HepG2 (cell line): ENCODE measurements around the gene GLIS2. TPM values are rescaled to one million over a fixed set of nuclear protein-coding genes. Genes with fewer than 3 reads are reported as not detected.

ENCODE experiments used
- BHLHE40 ChIP-seq: IDR thresholded peaks from 2 replicates; pipeline ENCODE4 v1.6.1; 2011; ENCODE audit warnings: low read length, improper control_type of control experiment
- CHD4 ChIP-seq: fragments of 200-600 bp; sonication (generic); IDR thresholded peaks from 2 replicates; pipeline ENCODE4 v1.7.0; 2017; ENCODE audit warnings: mild to moderate bottlenecking, low read length, borderline replicate concordance
- ELF4 ChIP-seq: sonication (generic); formaldehyde crosslinking; IDR thresholded peaks from 2 replicates; pipeline ENCODE4 v1.5.0; 2020; ENCODE audit warnings: missing genetic modification reagents, mild to moderate bottlenecking, moderate library complexity, borderline replicate concordance
- ETV6 ChIP-seq: sonication (generic); formaldehyde crosslinking; conservative IDR thresholded peaks from 2 replicates; pipeline ENCODE4 v1.4.0; 2020; ENCODE audit warnings: missing genetic modification reagents
- FIP1L1 ChIP-seq: fragments of 200-400 bp; formaldehyde crosslinking; IDR thresholded peaks from 2 replicates; pipeline ENCODE4 v1.6.1; 2018; ENCODE audit warnings: low read depth, mild to moderate bottlenecking, low read length, moderate library complexity, borderline replicate concordance; ENCODE audit not compliant: insufficient read depth
- FOXK2 ChIP-seq: fragments of 450-650 bp; IDR thresholded peaks from 2 replicates; pipeline ENCODE4 v1.6.1; 2016
- GPBP1L1 ChIP-seq: sonication (generic); formaldehyde crosslinking; IDR thresholded peaks from 2 replicates; pipeline ENCODE4 v1.5.0; 2020; ENCODE audit warnings: mild to moderate bottlenecking, missing genetic modification reagents
- GTF3A ChIP-seq: sonication (generic); formaldehyde crosslinking; conservative IDR thresholded peaks from 2 replicates; pipeline ENCODE4 v1.4.0; 2020; ENCODE audit warnings: mild to moderate bottlenecking, missing genetic modification reagents
- IRF2 ChIP-seq: IDR thresholded peaks from 2 replicates; pipeline ENCODE4 v1.6.1; 2018; ENCODE audit warnings: missing genetic modification reagents, missing compliant biosample characterization
- KDM5B ChIP-seq: sonication (generic); formaldehyde crosslinking; IDR thresholded peaks from 2 replicates; pipeline ENCODE4 v1.4.0; 2020; ENCODE audit warnings: missing genetic modification reagents, mild to moderate bottlenecking, borderline replicate concordance
- MAF1 ChIP-seq: sonication (generic); formaldehyde crosslinking; IDR thresholded peaks from 2 replicates; pipeline ENCODE4 v1.5.0; 2020; ENCODE audit warnings: missing genetic modification reagents, borderline replicate concordance
- MIXL1 ChIP-seq: IDR thresholded peaks from 2 replicates; pipeline ENCODE4 v1.6.1; 2016
- MXD4 ChIP-seq: IDR thresholded peaks from 2 replicates; pipeline ENCODE4 v1.6.1; 2016; ENCODE audit warnings: mild to moderate bottlenecking, missing biosample characterization, missing genetic modification reagents
- NBN ChIP-seq: fragments of 450-650 bp; conservative IDR thresholded peaks from 2 replicates; pipeline ENCODE4 v1.6.1; 2017
- NPAS2 ChIP-seq: sonication (generic); formaldehyde crosslinking; IDR thresholded peaks from 2 replicates; pipeline ENCODE4 v1.8.0; 2022; ENCODE audit warnings: mild to moderate bottlenecking, missing genetic modification reagents, borderline replicate concordance
- NR2F1 ChIP-seq, 2 experiments: fragments of 450-650 bp in 1 of 2; formaldehyde crosslinking in 1 of 2; IDR thresholded peaks; 2 replicates each; pipeline versions ENCODE4 v1.5.0 to v1.6.1; 2016 to 2020; ENCODE audit warnings: mild to moderate bottlenecking in 1 of 2, missing compliant biosample characterization in 1 of 2, missing genetic modification reagents in 1 of 2, moderate library complexity in 1 of 2
- ONECUT2 ChIP-seq: sonication (generic); formaldehyde crosslinking; IDR thresholded peaks from 2 replicates; pipeline ENCODE4 v1.4.0; 2020; ENCODE audit warnings: missing genetic modification reagents
- POLR2AphosphoS5 ChIP-seq: IDR thresholded peaks from 2 replicates; pipeline ENCODE4 v1.6.1; 2012; ENCODE audit warnings: low read depth, low read length
- RNF2 ChIP-seq: fragments of 450-650 bp; conservative IDR thresholded peaks from 2 replicates; pipeline ENCODE4 v1.6.1; 2016; ENCODE audit warnings: low read depth
- SCMH1 ChIP-seq: sonication (generic); formaldehyde crosslinking; IDR thresholded peaks from 2 replicates; pipeline ENCODE4 v1.9.0; 2021; ENCODE audit warnings: missing genetic modification reagents, mild to moderate bottlenecking, borderline replicate concordance
- SIN3A ChIP-seq: IDR thresholded peaks from 2 replicates; pipeline ENCODE4 v1.6.1; 2011; ENCODE audit warnings: low read depth, mild to moderate bottlenecking, control low read depth, low read length, borderline replicate concordance
- SNAI1 ChIP-seq: sonication (generic); formaldehyde crosslinking; IDR thresholded peaks from 2 replicates; pipeline ENCODE4 v1.5.0; 2020; ENCODE audit warnings: mild to moderate bottlenecking, missing genetic modification reagents, borderline replicate concordance
- SRY ChIP-seq: sonication (generic); formaldehyde crosslinking; IDR thresholded peaks from 2 replicates; pipeline ENCODE4 v1.8.0; 2022; ENCODE audit warnings: mild to moderate bottlenecking, missing genetic modification reagents
- YEATS4 ChIP-seq: sonication (generic); formaldehyde crosslinking; IDR thresholded peaks from 2 replicates; pipeline ENCODE4 v1.4.0; 2020; ENCODE audit warnings: missing genetic modification reagents, borderline replicate concordance
- ZBTB20 ChIP-seq: sonication (generic); formaldehyde crosslinking; IDR thresholded peaks from 2 replicates; pipeline ENCODE4 v1.8.1; 2023; ENCODE audit warnings: missing genetic modification reagents, low read depth, mild to moderate bottlenecking, borderline replicate concordance
- ZC3H13 ChIP-seq: sonication (generic); formaldehyde crosslinking; IDR thresholded peaks from 2 replicates; pipeline ENCODE4 v1.8.1; 2023; ENCODE audit warnings: mild to moderate bottlenecking, missing genetic modification reagents, moderate library complexity
- ZKSCAN1 ChIP-seq: fragments of 150-350 bp; IDR thresholded peaks from 2 replicates; pipeline ENCODE4 v1.6.1; 2014; ENCODE audit warnings: low read length
- ZNF333 ChIP-seq: sonication (generic); formaldehyde crosslinking; IDR thresholded peaks from 2 replicates; pipeline ENCODE4 v1.4.0; 2020; ENCODE audit warnings: mild to moderate bottlenecking, missing genetic modification reagents, borderline replicate concordance
- ZNF441 ChIP-seq: sonication (generic); formaldehyde crosslinking; IDR thresholded peaks from 2 replicates; pipeline ENCODE4 v1.7.0; 2021; ENCODE audit warnings: missing genetic modification reagents, borderline replicate concordance
- ZNF572 ChIP-seq: sonication (generic); formaldehyde crosslinking; IDR thresholded peaks from 2 replicates; pipeline ENCODE4 v1.5.1; 2020; ENCODE audit warnings: mild to moderate bottlenecking, missing genetic modification reagents
- ZNF7 ChIP-seq: IDR thresholded peaks from 2 replicates; pipeline ENCODE4 v1.6.1; 2016; ENCODE audit warnings: missing biosample characterization, missing genetic modification reagents
- ZNF879 ChIP-seq: sonication (generic); formaldehyde crosslinking; IDR thresholded peaks from 2 replicates; pipeline ENCODE4 v1.8.1; 2023; ENCODE audit warnings: missing genetic modification reagents
- ZSCAN22 ChIP-seq: sonication (generic); formaldehyde crosslinking; IDR thresholded peaks from 2 replicates; pipeline ENCODE4 v1.4.0; 2020; ENCODE audit warnings: mild to moderate bottlenecking, missing genetic modification reagents
- polyA plus RNA-seq, 8 experiments: library from polyadenylated mRNA; depleted of rRNA in 3 of 8; stranded (reverse) in 7 of 8; unstranded in 1 of 8; fragments of >200 nt; fragmentation: Illumina TruSeq in 4 of 8; extraction: Trizol in 4 of 8; gene quantifications; 2 replicates each; pipeline versions ENCODE4 v1.2.1 to v1.2.3, GENCODE V29; 2011 to 2016; ENCODE audit warnings: low read depth in 4 of 8, missing spikeins in 1 of 8, mixed read lengths in 1 of 8; ENCODE audit not compliant: insufficient read depth in 1 of 8
- total RNA-seq, 5 experiments: library from RNA; depleted of rRNA; stranded (reverse); fragments of >200 nt; fragmentation: Illumina TruSeq; extraction: Trizol; gene quantifications; 2 replicates each; pipeline ENCODE4 v1.2.3, GENCODE V29; 2016; ENCODE audit warnings: low read depth in 1 of 5

Gene GLIS2
- total and polyA plus RNA-seq, 2 of the 13 experiments (the other 11 are each of a cell fraction or from before 2014, with no cell fraction given), result 0.28 to 0.29 TPM

GRCh38 chr16:4345836-4346781 is 30.2 kb downstream of the GLIS2 start (continued):
- TF ChIP-seq GPBP1L1 (CRISPR knock-in tag) (no peak), ELF4 (CRISPR knock-in tag) (no peak), ZKSCAN1 (no peak), KDM5B (CRISPR knock-in tag) (peak; percentile 35; the same call in 1 of the 2 replicates), SRY (CRISPR knock-in tag) (no peak), ZNF7 (CRISPR knock-in tag) (no peak), GTF3A (CRISPR knock-in tag) (no peak), SIN3A (peak; percentile 61; the same call in 1 of the 2 replicates), NPAS2 (no peak), BHLHE40 (peak; percentile 47), RNF2 (no peak), ZNF333 (CRISPR knock-in tag) (no peak), YEATS4 (peak; percentile 62; the same call in 1 of the 2 replicates), SCMH1 (CRISPR knock-in tag) (no peak), ZC3H13 (CRISPR knock-in tag) (peak; percentile 61; the same call in 1 of the 2 replicates), FIP1L1 (no peak), FOXK2 (peak; percentile 87), CHD4 (peak; percentile 80; the same call in 1 of the 2 replicates), NR2F1 (CRISPR knock-in tag; IDR thresholded peaks at IDR 0.05) (peak in 1 of 2 experiments; percentile 41; a peak in 1 of 4 replicates), NBN (no peak), MIXL1 (CRISPR knock-in tag) (peak; percentile 88), MAF1 (no peak), ONECUT2 (CRISPR knock-in tag) (no peak), ZSCAN22 (CRISPR knock-in tag) (peak; percentile 86; the same call in 1 of the 2 replicates), MXD4 (CRISPR knock-in tag) (peak; percentile 70), ZNF879 (CRISPR knock-in tag) (no peak), ZNF572 (CRISPR knock-in tag) (no peak), ZNF441 (CRISPR knock-in tag) (no peak), IRF2 (CRISPR knock-in tag) (peak; percentile 81), SNAI1 (CRISPR knock-in tag) (no peak), POLR2AphosphoS5 (no peak; the same call in 1 of the 2 replicates), ZBTB20 (CRISPR knock-in tag) (no peak), ETV6 (CRISPR knock-in tag) (0 out of 2 replicates have a peak, but pooled peaks have one; percentile 32)
